ENCODE results near the gene RBM45.
"Not testable (repeated sequence)": the region's sequence is repeated elsewhere in the genome, so short reads cannot be mapped to it uniquely, and the experiment has no call there.

Gene RBM45

GRCh38 chr2:178117725-178118124, 5.5 kb downstream of the RBM45 start:
- in situ Hi-C loops (cut with HindIII; ENCODE audit: low pct_unique_long_range_greater_than_20kb, low sequenced_read_pairs): no loop called here
- no peak for TF ChIP-seq JUND (IDR thresholded peaks at IDR 0.05; ENCODE audit: low read depth)
- DNase-seq (ENCODE audit: low read depth in 1 of 2, low spot score in 1 of 2): no peak

DNA sequence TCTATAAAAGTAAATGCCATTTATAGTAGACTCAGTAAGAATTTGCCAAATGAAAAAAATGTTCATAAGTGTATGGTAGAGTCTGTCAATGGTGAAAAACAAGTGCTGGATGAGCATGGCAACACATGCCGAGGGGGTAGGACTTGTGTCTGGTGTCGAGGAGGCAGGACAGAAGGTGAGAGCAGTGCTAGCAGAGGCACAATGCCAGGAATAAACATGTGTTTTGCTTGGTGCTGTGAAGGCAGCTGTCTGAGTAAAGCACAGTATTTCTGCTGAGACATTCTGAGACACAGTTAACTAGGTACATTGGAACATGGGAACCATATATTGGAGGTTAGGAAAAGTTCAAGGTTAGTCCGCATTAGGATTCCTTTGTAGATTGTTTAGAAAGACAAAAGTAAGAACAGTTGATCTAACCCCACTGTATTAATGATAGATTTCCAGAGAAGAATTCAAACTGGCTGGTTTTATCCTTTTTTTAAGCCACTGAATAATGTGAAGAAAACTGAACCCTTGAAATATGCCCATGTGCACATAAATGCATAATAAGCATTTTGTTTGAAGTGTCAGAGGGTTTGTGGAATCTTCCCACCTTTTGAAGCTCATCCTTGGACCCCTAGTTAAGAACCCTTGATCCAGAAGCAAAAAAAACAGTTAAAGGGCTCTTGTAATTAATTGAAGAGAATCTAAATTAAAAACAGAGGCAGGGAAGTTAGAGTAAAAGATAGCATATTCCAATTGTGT, 7.1 kb downstream of the RBM45 start:
- DNase-seq (ENCODE audit: low read depth in 1 of 2, low spot score in 1 of 2): no peak
- no peak for TF ChIP-seq JUND (IDR thresholded peaks at IDR 0.05; ENCODE audit: low read depth)
- in situ Hi-C loops (cut with HindIII; ENCODE audit: low pct_unique_long_range_greater_than_20kb, low sequenced_read_pairs): no loop called here

GRCh38 chr2:178123163-178123562, 10.9 kb downstream of the RBM45 start:
- no peak for TF ChIP-seq JUND (IDR thresholded peaks at IDR 0.05; ENCODE audit: low read depth)
- in situ Hi-C loops (cut with HindIII; ENCODE audit: low pct_unique_long_range_greater_than_20kb, low sequenced_read_pairs): no loop called here

DNA sequence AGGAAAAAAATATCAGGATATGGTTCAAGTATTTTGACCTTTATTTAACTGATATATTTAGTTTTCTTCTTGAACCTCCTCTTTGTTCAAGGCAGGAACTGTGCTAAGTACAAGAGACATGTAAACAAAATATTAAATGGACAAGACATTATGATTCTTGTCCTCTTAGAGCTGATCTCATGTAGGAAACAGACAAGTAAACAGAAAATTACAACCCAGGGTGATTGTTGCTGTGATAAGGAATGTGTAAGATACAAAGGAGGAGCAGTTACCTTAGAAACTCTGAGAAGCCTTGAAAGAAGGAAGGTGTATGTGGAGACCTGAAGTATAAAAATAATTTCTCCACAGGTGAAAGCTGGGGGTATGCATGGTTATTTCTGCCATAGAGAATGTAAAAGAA, 12.9 kb downstream of the RBM45 start:
- no peak for TF ChIP-seq JUND (IDR thresholded peaks at IDR 0.05; ENCODE audit: low read depth)
- in situ Hi-C loops (cut with HindIII; ENCODE audit: low pct_unique_long_range_greater_than_20kb, low sequenced_read_pairs): no loop called here
- no peak for DNase-seq (ENCODE audit: low read depth in 1 of 2, low spot score in 1 of 2)

More at GRCh38 chr2:178123163-178123562, 10.9 kb downstream of the RBM45 start:
- DNase-seq (ENCODE audit: low read depth in 1 of 2, low spot score in 1 of 2): no peak

- no peak for DNase-seq (ENCODE audit: low read depth in 1 of 2, low spot score in 1 of 2)
- TF ChIP-seq JUND (IDR thresholded peaks at IDR 0.05; ENCODE audit: low read depth): no peak
- in situ Hi-C loops (cut with HindIII; ENCODE audit: low pct_unique_long_range_greater_than_20kb, low sequenced_read_pairs): no loop called here
Observed at GRCh38 chr2:178125862-178126261, 13.6 kb downstream of the RBM45 start.

GRCh38 chr2:178128836-178129630, 16.8 kb downstream of the RBM45 start:
- in situ Hi-C loops (cut with HindIII; ENCODE audit: low pct_unique_long_range_greater_than_20kb, low sequenced_read_pairs): no loop called here
- TF ChIP-seq JUND (IDR thresholded peaks at IDR 0.05; ENCODE audit: low read depth): no peak
- no peak for DNase-seq (ENCODE audit: low read depth in 1 of 2, low spot score in 1 of 2)

- no peak for DNase-seq (ENCODE audit: low read depth in 1 of 2, low spot score in 1 of 2)
- in situ Hi-C loops (cut with HindIII; ENCODE audit: low pct_unique_long_range_greater_than_20kb, low sequenced_read_pairs): no loop called here
- TF ChIP-seq JUND (IDR thresholded peaks at IDR 0.05; ENCODE audit: low read depth): no peak
Observed at GRCh38 chr2:178136321-178137025, 24.2 kb downstream of the RBM45 start.

DNA sequence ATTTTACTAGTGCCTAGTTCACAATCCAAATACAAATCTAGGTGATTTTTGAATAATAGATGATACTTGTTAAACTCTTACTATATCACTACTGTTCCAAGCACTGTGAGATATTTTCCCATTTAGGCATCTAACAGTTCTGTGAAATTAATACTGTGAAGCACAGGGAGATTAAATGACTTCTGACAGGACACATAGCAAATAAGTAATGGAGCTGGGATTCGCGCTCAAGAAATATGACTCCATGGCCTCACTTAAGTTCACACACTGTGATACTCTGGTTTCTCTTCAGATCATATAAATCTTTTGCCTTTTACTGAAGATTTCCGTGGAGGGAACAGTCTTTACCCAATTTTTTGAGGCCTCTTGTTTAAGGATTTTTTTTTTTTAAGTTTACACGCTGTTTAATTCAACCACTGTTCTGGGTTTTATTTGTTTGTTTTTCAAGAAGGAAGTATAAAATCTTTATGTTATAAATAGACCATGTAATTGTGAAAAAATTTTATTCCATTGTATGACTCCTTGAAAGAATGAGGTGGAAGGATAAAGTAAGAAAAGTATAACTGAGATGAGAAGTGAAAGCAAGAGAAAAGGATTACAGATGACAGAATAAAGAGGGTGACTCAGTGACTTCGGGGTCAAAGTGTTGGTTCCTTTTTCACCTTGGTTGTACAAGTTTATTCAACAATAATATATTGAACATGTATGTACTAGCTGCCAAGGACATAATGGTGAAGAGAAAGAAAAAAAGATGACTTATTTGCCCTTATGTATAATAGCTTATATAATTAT, 30.2 kb downstream of the RBM45 start:
- in situ Hi-C loops (cut with HindIII; ENCODE audit: low pct_unique_long_range_greater_than_20kb, low sequenced_read_pairs): no loop called here
- DNase-seq (ENCODE audit: low read depth in 1 of 2, low spot score in 1 of 2): no peak
- TF ChIP-seq JUND (IDR thresholded peaks at IDR 0.05; ENCODE audit: low read depth): no peak

GRCh38 chr2:178143481-178143880, 31.2 kb downstream of the RBM45 start:
- TF ChIP-seq JUND (IDR thresholded peaks at IDR 0.05; ENCODE audit: low read depth): no peak
- no peak for DNase-seq (ENCODE audit: low read depth in 1 of 2, low spot score in 1 of 2)
- in situ Hi-C loops (cut with HindIII; ENCODE audit: low pct_unique_long_range_greater_than_20kb, low sequenced_read_pairs): no loop called here

- in situ Hi-C loops (cut with HindIII; ENCODE audit: low pct_unique_long_range_greater_than_20kb, low sequenced_read_pairs): no loop called here
- TF ChIP-seq JUND (IDR thresholded peaks at IDR 0.05; ENCODE audit: low read depth): no peak
- peak in 1 of 2 experiments; percentile 27 for DNase-seq (ENCODE audit: low read depth in 1 of 2, low spot score in 1 of 2)
Observed at GRCh38 chr2:178152033-178152432, 39.8 kb downstream of the RBM45 start.

GRCh38 chr2:178152542-178152941, 40.3 kb downstream of the RBM45 start:
- in situ Hi-C loops (cut with HindIII; ENCODE audit: low pct_unique_long_range_greater_than_20kb, low sequenced_read_pairs): no loop called here
- DNase-seq (ENCODE audit: low read depth in 1 of 2, low spot score in 1 of 2): no peak
- TF ChIP-seq JUND (IDR thresholded peaks at IDR 0.05; ENCODE audit: low read depth): no peak

GRCh38 chr2:178152977-178153376, 40.7 kb downstream of the RBM45 start:
- in situ Hi-C loops (cut with HindIII; ENCODE audit: low pct_unique_long_range_greater_than_20kb, low sequenced_read_pairs): no loop called here
- no peak for TF ChIP-seq JUND (IDR thresholded peaks at IDR 0.05; ENCODE audit: low read depth)
- no peak for DNase-seq (ENCODE audit: low read depth in 1 of 2, low spot score in 1 of 2)

GRCh38 chr2:178153878-178154277, 41.6 kb downstream of the RBM45 start:
- in situ Hi-C loops (cut with HindIII; ENCODE audit: low pct_unique_long_range_greater_than_20kb, low sequenced_read_pairs); DNase-seq (ENCODE audit: low read depth in 1 of 2, low spot score in 1 of 2): not testable (repeated sequence)
